NCI-H1930 (cell line): ENCODE measurements around the gene DIAPH1.
A peak's percentile ranks its signal among the peaks of the same experiment; 100 is the strongest.

ENCODE experiments used
- DNase-seq, 2 experiments: peaks; one replicate each; lab custom pipeline; 2025; lab: John Stamatoyannopoulos, UW

The DIAPH1 gene

DNA sequence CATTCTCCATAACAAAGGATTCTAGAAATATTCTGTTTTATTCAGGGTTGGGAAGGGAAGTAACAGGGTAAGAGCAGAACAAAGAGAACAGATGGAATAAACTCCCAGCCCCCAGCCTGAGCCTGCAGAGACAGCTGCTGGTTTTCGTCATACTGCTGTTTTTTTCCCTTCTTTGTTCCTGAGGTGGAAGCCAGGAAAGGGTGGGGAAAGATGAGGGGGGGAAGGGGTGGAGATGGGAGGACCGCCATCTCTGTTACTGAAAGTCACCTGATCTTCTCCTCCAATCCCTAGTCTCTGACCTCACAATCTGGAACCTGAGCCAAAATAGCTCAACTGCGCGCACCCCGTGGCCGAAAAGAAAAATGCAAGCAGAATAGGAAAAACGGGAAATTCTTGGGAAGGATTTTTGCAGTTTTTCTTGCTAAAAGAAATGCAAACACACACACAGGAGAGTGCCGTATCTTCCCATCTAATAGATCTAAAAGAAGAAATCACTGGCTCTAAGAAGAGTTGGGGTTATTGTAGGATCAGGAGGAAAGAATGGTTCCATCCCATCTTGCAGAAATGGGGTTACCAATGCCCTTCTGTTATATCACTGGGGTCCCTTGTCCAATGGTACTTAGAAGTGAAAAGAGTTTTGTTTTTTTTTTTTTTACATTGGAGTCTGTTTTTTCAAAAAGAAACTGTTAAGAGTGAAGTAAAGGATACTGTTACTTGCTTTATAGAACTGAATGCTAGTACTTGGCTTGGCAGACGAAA is 57.9 kb downstream of the DIAPH1 start:
- DNase-seq = peak; percentile 62 to 65

DNA sequence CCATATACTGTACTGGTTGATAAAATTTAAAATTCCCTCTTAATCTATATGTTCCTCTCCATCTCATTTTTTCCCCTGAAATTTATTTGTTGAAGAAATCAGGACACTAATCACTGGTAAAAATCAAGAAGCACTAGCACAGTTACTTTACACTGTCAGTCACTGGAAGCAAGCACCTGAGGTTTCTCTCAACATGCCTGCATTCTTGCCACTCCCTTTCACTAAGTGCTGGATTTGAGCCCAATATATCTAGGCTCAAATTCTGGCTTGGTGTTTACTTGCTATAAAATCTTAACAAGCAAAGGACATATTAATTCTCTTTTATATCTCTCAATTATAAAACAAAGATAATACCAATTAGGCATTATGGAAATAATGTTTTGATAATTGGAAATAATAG is 58.6 kb downstream of the DIAPH1 start:
- no peak for DNase-seq

DNA sequence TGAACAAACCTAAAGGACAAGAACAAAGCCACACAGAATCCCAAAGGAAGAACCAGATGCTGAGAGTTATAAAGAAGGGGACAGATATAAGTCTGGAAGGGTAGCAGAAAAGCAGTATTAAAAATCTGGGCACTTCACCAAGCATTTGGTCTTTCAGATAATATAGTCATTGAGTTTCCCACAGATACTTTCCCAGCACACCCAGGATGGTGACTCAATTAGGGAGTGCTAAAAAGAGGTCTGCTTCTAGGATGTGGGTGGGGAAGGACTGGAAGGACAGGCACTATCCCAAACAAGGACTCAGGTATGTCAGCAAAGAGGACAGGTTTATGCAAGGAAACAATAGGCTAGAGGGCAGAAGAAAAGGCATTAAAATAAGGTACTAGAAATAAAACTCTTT is 59.3 kb downstream of the DIAPH1 start:
- no peak for DNase-seq

DNA sequence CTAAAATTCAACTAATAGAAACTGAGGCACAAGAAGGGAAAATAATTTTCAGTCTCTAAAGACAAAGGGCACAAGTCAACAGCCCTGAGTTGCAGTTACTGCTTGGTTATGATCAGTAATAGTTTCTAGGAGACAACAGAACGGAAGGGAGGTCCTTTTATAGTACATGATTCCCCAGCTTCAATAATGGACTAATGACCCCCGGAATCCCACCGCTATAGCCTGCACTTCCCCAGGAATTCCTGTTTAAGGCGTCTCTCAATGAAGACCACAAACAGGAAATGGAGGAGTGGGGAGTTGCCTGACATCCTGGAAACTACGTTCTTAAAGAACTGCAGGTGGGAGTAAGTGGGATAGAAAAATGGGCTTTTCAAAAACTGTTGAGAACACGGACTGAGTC is 60.6 kb downstream of the DIAPH1 start:
- DNase-seq = no peak

DNA sequence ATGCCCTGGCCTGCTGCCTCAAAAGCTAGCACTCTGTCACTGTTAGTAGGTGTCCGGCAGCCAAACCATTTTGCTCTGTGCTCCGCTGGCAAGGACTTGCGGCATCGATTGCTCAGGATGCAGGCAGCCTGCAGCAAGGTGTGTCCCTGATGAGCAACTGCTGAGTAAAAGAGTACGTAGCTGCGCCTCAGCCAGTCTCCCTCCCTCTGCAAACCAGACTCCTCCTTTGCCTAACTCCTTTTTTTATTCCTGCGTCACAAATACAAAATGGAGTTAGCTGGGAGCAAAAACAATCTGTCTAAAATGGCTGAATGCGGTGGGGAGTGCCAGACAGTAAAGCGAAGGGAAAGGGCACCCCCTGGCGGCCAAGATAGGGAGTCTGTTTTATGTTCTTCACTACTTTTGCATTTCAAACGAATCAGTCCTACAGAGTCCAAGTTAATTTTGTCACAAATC is 61.1 kb downstream of the DIAPH1 start:
- DNase-seq = peak; percentile 12 to 49

DNA sequence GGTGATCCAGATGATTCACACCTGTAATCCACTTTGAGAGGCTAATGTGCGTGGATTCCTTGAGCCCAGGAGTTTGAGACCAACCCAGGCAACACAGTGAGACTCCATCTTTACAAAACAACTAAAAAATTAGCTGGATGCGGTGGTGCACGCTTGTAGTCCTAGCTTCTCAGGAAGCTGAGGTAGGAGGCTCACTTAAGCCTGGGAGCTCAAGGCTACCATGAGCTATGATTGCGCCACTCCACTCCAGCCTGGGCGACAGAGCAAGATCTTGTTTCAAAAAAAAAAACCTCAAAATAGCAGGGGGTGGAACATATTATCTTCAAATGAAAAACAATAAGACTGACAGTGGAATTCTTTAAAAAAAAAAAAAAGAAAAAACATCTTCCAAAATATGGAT is 70.9 kb downstream of the DIAPH1 start:
- no peak for DNase-seq

DNA sequence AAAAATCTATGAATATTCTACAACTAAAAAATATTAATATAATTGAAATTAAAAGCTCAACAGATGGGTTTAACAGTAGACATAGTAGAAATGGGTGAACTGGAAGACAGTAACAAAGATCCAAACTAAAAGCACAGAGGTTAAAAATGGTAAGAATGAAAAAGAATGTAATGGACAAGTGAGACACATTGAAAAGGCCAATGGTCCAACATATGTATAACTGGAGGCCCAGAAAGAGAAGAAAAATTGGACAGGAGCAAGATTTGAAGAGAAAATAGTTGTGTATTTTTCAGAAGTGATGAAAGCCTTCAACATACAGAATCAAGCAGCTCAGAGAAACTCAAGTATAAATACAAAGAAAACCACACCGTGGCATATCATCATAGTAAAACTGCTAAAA is 71.3 kb downstream of the DIAPH1 start:
- DNase-seq = no peak

DNA sequence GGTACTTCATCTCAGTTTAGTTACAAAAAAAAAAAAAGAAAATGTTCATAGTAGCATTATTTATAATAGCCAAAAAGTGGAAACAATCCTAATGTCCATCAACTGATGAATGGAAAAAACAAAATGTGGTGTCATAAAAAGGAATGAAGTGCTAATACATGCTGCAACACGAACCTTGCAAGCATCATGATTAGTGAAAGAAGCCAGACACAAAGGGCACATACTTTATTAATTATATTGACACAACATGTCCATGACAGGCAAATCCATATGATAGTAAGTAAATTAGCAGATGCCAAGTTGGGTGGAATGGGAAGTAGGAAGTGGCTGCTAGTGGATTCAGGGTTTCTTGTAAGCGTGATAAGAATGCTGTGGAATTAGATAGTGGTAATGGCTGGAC is 75.7 kb downstream of the DIAPH1 start:
- no peak for DNase-seq

DNA sequence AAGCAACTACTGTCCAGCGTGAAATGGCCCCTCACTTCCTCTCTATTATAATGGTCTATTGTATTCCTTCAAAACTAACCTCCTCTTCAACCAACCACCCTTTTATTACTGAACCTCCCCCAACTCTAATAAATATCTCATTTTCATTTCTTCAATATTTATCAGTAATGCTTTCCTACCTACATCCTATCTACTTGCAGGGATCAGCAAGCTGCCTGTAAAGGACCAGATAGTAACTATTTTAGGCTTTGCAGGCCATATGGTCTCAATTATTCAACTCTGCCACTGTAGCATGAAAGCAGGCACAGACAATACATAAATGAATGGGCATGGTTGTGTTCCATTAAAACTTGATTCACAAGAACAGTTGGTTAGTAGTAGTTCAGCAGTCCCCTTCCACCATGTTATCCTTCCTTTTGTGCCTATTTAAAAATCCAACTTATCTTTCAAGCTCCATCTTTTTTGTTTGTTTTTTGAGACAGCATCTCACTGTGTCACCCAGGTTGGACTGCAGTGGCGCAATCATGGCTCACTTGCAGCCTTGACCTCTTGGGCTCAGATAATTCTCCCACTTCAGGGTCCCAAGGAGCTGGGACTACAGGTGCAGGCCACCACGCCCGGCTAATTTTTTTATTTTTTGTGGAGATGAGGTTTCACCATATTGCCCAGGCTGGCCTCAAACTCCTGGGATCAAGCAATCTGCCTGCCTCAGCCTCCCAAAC is 84.1 kb downstream of the DIAPH1 start:
- DNase-seq = no peak

DNA sequence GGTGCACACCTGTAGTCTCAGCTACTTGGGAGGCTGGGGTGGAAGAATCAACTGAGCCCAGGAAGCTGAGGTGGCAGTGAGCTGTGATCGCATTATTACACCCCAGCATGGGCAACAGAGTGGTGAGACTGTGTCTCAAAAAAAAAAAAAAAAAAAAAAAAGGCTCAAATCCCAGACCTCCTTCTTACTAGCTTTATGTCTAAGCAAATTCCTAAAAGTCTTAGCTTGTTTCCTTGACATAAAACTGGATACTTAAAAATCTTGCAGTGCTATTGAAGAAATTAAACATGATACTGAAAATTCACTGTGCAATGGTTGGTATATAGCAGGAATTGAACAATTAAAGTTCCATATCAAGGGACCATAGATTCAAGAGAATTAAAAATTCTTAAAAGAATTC is 84.9 kb downstream of the DIAPH1 start:
- no peak for DNase-seq

DNA sequence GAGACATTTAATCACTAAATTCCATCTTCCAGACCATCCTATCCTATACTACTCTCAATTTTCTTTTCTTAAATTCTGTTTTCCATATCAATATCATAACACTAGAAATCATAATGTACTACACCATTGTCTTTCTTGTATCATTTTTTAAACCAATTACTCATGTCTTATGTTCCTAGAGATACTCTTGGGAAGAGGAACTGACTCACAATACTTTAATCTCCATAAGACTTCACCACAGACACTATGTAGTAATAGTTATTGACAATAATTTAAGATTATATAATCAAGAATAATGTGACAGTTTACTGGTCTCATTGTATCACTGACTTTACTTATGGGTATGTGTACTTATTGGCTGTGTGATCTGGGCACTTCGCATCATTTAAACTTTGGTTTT is 86.1 kb downstream of the DIAPH1 start:
- DNase-seq = no peak

DNA sequence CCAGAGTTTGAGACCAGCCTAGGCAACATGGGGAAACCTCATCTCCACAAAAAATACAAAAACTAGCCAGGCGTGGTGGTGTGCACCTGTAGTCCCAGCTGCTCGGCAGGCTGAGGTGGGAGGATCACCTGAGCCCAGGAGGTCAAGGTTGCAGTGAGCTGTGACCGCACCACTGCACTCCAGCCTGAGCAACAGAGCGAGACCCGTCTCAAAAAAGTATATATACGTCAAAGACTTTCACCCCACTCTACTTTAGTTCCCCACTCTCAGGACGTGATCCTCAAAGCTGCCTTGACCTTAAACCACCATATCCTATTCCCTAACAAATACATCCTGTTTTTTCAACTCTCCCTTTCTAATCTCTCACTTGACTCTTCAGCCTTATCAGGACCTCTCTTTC is 88.9 kb downstream of the DIAPH1 start:
- DNase-seq = no peak

DNA sequence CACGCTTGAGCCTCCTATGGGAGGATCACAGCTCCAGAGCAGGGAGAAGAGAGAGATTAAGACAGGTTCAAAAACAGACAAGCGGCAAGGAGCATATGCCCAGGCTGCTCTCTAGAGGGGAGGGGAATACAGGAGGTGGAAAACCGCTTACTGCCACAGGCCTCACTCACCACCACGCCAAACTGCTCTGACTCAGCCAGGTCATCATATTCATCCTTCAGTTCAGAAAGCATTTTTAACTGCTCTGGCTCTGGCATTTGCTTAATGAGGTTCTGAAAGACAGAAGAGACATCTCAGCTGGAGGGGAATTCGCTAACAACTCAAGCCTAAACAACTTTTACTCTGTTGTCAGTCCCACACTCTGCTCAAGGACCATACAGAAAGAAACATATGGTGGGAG is 89.8 kb downstream of the DIAPH1 start:
- DNase-seq = no peak

DNA sequence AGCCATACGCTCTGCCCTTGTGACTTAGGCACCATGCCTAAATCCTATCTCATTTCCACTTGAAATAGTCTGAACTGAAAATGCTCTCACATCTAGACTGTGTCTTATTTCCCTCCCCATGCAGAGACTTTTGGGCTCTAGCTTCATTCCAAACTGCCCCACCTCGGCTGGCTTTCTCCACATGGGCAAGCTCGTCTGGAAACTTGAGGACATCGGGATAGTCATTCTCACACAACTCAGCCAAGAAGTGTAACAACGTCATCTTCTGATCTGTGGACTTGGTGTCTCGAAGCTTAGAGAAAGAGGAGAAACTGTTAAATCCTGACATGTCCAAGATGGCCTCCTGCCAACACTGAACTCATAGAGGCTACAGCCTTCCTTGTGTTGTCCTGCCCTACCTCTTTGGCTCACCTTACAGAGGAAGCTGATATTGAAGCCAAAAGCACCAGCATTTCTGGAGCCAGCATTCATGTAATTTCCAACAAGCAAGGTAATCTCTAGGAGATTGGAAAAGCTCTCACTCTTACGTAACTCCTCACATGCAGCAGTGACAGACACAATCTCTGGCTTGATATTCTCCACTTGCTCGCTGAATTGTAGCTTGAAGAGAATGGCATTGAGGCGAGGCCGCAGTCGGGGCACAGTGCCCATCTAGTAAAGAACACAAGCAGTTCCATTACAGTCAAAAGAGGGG is 90.4 kb downstream of the DIAPH1 start:
- no peak for DNase-seq

DNA sequence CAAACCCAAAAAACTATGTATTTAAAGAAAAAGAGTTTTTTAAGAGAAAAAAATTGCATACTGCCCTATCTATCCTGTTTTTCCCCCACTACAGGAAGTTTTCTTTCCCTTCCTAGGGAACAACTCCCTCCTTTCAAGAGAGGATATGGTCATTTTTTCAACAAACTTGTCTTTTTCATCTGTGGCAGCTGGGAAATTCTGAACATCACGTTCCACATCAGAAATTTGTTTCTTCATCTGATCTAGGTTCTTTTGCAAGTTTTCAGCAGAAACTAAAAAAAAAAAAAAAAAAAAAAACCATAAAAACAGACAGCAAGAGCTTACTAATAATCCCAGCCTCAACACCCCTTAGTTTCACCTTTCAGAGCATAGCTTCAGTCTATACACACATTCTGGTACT is 91.4 kb downstream of the DIAPH1 start:
- DNase-seq = no peak

DNA sequence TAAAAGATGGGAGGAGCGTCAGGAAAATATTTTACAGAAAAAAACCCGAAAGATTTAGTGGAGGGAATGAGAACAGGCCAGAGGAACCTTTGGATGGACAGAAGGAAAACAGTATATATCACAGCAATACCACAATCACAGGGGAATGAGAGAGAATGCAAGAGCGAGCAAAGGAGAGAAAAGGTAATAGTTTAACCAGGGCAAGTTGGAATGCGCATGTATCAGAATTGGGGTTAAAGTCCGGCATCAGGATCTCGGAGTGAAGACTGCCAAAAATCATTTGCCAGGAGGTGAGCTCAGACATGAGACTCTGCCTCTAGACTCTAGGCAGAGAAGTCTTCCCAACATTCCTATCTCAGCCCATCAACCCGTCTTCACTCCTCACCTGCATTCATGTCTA is 93.1 kb downstream of the DIAPH1 start:
- DNase-seq = no peak

DNA sequence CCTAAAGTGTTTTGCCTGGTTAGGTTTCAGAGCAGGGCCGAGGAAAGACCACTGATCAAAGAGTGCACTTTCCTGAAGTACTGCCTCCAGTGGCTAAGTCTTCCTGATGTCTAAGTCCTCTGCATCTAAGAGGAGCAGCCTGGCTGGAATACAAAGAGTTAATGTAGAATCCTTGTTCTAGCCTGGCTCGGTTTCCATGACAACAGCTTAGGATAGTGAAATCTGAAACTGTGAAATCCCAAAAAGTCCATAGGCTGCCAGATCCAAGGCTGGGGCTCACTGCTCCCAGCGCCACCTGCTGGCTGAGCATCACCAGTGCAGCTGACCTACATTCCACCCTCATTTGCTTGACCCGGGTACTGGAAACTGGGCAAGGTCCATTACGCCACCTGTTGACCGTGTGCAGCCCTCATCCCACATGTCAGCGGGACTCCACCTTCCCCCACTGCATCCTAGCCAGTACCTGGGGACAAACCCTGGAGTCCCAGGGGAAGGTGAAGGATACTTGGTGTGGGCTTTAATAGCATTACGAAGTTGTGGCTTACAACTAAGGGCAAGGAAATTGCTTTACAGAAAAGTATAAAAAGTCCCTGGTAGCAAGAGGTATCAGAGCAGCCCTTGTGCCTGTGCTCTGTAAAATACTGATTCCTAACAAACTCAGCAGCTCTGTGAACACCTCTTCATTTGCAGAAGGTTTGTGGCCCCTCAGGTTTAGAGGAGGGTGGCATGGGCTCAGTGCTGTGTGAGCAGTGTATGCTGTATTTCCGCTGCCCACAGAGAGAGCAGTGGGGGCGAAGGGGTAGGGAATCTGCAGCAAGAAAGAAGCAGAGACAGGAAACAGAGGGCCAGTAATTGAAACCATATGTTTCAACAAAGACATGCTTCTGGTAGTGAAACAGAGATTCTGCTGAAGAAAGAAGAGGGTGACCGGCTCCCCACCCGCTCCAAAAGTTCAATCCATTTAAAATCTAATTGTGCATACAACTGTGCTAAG is 93.9 kb downstream of the DIAPH1 start:
- DNase-seq = peak; percentile 38 to 52

DNA sequence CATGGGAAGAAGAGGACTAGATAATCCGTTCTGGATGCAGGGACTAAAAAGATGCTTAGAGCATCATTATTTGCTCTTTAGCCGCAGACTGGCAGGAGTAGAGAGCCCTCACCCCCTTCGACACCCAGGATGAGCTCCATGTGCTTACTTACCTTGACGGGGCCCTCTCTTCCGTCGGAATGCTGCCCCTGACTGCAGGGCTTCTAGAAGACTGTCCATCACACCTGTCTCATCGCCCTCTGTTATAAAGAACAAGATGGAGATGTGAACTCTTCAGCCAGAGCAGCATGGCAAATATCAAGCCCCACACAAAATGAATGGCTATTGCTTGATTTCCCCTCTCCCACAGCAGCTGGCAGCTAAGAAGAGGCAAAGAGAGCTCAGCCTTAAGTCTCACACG is 94.8 kb downstream of the DIAPH1 start:
- no peak for DNase-seq

DNA sequence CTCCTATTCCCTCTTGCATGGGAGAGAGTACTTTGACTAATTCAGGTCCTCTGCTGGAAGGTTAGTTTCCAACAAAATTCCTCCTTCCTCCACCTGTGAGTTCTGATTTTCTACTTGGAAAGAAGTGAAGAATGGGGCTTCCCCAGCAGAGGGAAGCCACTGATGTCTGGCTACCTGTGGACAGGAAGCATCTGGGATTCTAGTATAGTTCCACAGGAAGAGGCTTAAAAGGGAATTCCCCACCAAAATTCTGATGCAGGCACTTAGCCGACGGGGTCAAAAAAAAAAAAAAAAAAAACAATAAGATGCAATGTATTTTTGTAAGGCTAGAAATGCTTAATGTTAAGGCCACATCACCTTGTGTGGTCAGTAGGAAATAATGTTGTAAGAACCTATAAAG is 96.5 kb downstream of the DIAPH1 start:
- DNase-seq = no peak

DNA sequence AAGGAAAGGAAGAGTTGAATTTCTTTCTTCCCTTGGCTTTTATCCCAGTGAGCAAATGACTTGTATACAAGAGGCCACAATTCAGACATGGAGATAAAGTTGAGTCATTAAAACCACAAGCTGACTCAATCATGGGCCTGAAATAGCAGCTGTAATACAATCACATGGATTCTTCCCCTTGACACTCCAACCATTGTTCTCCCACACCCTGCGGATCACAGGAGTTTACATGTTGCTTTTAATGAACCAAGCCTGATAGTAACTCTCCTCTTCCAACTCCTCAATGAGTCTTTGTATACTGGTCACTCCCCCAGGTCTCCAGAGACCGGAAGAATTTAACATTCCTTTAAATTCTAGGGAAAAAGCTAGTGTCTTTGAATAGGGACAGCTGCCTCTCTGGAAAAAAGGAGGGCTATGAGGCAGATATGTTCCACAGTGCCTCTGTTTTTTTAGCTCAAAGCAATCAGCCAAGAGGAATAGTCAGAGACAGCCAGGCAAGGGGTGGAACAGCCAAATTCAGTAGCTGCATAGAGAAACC is 97.5 kb downstream of the DIAPH1 start:
- no peak for DNase-seq
